ENCODE measurements around the gene SEMA5B.

The SEMA5B gene

DNA sequence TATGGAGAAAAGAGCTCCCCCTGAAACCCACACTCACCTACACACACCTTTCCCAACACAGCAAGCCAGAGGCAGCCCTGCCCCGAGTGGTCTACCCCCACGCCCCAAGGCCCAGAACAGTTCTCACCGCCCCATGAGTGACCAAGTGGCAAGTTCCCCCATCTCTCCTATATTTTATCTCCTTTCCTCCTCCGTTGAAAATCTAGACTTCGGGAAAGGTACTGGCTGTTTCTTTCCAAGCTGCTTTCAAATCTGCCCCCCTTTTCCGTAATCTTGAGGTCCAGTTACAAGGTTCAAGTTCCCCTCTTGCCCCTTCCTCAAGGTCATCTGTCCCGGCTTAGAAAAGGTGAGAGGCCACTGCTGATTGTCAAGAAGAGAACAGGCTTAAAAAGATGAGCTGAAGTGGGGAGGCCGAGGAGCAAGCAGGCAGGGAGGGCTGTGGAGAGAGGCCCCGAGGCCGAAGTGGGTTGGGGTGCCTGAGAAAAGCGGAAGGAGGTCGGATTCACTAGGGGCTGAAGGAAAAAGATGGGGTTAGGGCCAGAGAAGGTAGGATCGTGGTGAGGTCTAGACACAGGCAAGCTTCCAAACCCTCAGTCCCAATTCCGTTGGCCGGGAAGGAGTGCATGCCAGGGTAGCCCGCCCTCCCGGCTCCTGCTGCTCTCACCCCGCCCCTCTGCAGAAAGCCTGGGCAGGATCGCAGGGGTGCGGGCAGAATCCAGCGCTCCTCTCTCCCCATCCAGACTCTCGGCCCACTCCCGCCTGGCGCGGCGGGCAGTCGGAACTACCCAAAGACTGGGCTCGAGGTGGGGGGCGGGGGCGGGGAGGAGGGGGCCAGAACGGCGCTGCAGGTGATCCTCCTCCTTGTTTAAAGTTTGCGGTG lies 1.7 kb downstream of the SEMA5B start:
- DNase-seq (ENCODE audit: extremely low read depth in 1 of 2, low read depth in 1 of 2) = no peak

- no peak for DNase-seq (ENCODE audit: extremely low read depth in 1 of 2, low read depth in 1 of 2)
These were observed 3.5 kb downstream of the SEMA5B start for GRCh38 chr3:123024056-123024455.

GRCh38 chr3:123021996-123022510 lies 5.5 kb downstream of the SEMA5B start:
- no peak for DNase-seq (ENCODE audit: extremely low read depth in 1 of 2, low read depth in 1 of 2)

DNA sequence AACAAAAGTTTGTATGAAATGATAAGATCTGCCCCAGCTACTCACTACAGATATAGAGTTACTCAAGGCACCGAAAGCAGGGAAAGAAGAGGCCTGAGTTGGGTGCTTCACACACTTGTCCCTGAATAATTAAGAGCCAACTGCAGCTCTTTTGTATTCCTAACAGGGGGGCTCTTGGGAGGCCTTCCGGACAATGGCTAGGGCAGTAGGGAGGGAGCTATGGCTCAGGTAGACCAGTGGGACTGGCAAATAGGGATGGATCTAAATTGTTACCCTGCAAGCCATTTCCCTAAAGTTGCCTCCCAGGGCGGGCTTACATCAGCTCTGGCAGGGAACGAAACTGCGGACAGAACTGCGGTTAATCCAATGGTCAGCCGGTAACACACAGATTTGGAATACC lies 6.2 kb downstream of the SEMA5B start:
- DNase-seq (ENCODE audit: extremely low read depth in 1 of 2, low read depth in 1 of 2) = no peak

GRCh38 chr3:123020709-123021108 lies 6.9 kb downstream of the SEMA5B start:
- no peak for DNase-seq (ENCODE audit: extremely low read depth in 1 of 2, low read depth in 1 of 2)

DNA sequence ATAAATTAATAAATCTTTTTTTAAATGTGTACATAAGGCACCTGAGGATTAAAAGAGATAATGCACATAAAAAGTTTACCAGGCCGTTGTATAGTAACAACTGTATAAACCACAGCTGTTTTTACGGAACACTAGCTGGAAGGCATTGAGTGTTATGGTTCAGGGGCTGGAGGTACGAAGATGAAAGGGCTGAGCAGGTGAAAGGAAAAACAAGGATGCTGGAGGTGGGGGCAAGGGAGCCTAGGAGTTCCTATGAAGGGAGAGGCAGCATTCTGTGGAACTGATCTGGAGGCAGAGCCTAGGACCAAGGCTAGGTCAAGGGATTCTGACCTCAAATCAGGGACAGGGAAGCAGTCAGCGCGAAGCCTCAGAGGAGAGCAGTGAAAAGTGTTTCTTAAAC lies 8.0 kb downstream of the SEMA5B start:
- no peak for DNase-seq (ENCODE audit: extremely low read depth in 1 of 2, low read depth in 1 of 2)

DNA sequence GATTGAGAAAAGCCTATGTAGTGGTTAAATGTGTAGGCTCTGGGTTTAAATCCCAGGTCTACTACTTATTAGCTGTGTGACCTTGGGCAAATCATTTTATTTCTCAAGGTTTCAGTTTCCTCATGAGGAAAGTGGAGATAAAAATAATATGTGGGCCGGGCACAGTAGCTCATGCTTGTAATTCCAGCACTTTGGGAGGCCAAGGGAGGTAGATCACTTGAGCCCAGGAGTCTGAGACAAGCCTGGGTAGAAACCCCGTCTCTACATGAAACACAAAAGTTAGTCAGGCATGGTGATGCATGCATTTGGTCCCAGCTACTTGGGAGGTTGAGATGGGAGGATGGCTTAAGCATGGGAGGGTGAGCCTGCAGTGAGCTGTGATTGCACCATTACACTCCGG lies 8.4 kb downstream of the SEMA5B start:
- DNase-seq (ENCODE audit: extremely low read depth in 1 of 2, low read depth in 1 of 2) = no peak

GRCh38 chr3:123018683-123019082 lies 8.9 kb downstream of the SEMA5B start:
- no peak for DNase-seq (ENCODE audit: extremely low read depth in 1 of 2, low read depth in 1 of 2)

DNA sequence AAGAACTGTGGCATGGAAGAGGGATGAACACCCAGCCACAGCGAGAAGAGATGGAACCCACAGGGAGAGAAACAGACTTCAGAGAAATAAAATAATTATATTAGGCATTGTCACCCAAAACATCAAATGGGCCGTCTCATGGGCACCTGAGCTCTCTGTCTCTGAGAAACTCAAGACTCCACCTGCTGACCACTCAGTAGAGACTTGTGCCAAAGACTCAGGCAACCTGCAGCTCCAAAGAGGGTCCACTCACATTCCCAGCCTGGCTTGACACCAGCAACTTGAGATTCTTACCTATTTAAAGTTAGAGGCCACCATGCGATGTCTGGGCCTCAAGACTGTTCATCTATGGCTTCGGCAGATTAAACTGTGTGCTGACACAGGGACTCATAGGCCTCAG lies 12.0 kb downstream of the SEMA5B start:
- no peak for DNase-seq (ENCODE audit: extremely low read depth in 1 of 2, low read depth in 1 of 2)

- DNase-seq (ENCODE audit: extremely low read depth in 1 of 2, low read depth in 1 of 2) = no peak
These were observed 13.7 kb downstream of the SEMA5B start for GRCh38 chr3:123013876-123014275.

- no peak for DNase-seq (ENCODE audit: extremely low read depth in 1 of 2, low read depth in 1 of 2)
These were observed 14.9 kb downstream of the SEMA5B start for GRCh38 chr3:123012652-123013051.

GRCh38 chr3:123011447-123011846 lies 16.1 kb downstream of the SEMA5B start:
- DNase-seq (ENCODE audit: extremely low read depth in 1 of 2, low read depth in 1 of 2) = no peak

GRCh38 chr3:123008840-123009239 lies 18.7 kb downstream of the SEMA5B start:
- DNase-seq (ENCODE audit: extremely low read depth in 1 of 2, low read depth in 1 of 2) = no peak

GRCh38 chr3:123006609-123007008 lies 21.0 kb downstream of the SEMA5B start:
- no peak for DNase-seq (ENCODE audit: extremely low read depth in 1 of 2, low read depth in 1 of 2)

- DNase-seq (ENCODE audit: extremely low read depth in 1 of 2, low read depth in 1 of 2) = no peak
These were observed 22.3 kb downstream of the SEMA5B start for GRCh38 chr3:123005291-123005690.

GRCh38 chr3:123004201-123004918 lies 23.2 kb downstream of the SEMA5B start:
- no peak for DNase-seq (ENCODE audit: extremely low read depth in 1 of 2, low read depth in 1 of 2)

- no peak for DNase-seq (ENCODE audit: extremely low read depth in 1 of 2, low read depth in 1 of 2)
These were observed 24.6 kb downstream of the SEMA5B start for GRCh38 chr3:123002749-123003497.

GRCh38 chr3:123002100-123002748 lies 25.3 kb downstream of the SEMA5B start:
- no peak for DNase-seq (ENCODE audit: extremely low read depth in 1 of 2, low read depth in 1 of 2)

DNA sequence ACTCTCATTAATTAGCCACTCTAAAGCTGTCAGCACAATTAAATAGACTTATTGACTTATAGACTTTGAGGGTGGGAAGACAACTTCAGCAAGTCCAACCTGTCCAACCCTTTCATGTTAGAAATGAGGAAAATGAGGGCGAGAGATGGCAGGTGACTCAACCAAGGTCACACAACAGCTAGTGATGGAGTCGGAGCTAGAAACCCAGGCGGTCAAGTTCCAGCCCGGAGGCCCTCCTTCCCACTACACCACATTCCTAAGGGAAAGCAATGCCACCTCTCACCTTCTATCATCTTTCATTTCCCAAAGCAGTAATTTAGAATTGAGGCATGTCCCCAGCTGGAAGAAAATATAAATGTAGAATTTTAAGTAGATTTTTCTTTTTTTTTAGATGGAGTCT lies 28.7 kb downstream of the SEMA5B start:
- DNase-seq (ENCODE audit: extremely low read depth in 1 of 2, low read depth in 1 of 2) = no peak

GRCh38 chr3:122998206-122998605 lies 29.4 kb downstream of the SEMA5B start:
- no peak for DNase-seq (ENCODE audit: extremely low read depth in 1 of 2, low read depth in 1 of 2)

All from stimulated activated CD8-positive, alpha-beta memory T cell treated with anti-CD3 and anti-CD28 coated beads, Interleukin-7, amount 100 ng/mL, for 48 hours (primary cell).